Measurements from ENCODE around the gene POU2F2.

Gene POU2F2

GRCh38 chr19:42081584-42082203 is 50.6 kb downstream of the POU2F2 start:
- no peak for DNase-seq (ENCODE audit: low read depth in 2 of 3, low spot score in 1 of 3)

GRCh38 chr19:42080764-42081375 is 51.4 kb downstream of the POU2F2 start:
- no peak for DNase-seq (ENCODE audit: low read depth in 2 of 3, low spot score in 1 of 3)

GRCh38 chr19:42079886-42080763 is 52.1 kb downstream of the POU2F2 start:
- DNase-seq (ENCODE audit: low read depth in 2 of 3, low spot score in 1 of 3), result no peak

GRCh38 chr19:42079276-42079669 is 53.0 kb downstream of the POU2F2 start:
- no peak for DNase-seq (ENCODE audit: low read depth in 2 of 3, low spot score in 1 of 3)

GRCh38 chr19:42078538-42079275 is 53.5 kb downstream of the POU2F2 start:
- DNase-seq (ENCODE audit: low read depth in 2 of 3, low spot score in 1 of 3), result no peak

- no peak for DNase-seq (ENCODE audit: low read depth in 2 of 3, low spot score in 1 of 3)
Observed at GRCh38 chr19:42078058-42078457, 54.2 kb downstream of the POU2F2 start.

GRCh38 chr19:42076380-42076944 is 55.8 kb downstream of the POU2F2 start:
- peak; percentile 5 to 23 (median 15) for DNase-seq (ENCODE audit: low read depth in 2 of 3, low spot score in 1 of 3)

GRCh38 chr19:42075616-42076379 is 56.4 kb downstream of the POU2F2 start, which contains the start of gene ZNF574:
ZNF574 (plus strand) TSS chr19:42076166; CDS start chr19:42078607, 2,441 bp downstream.
- DNase-seq (ENCODE audit: low read depth in 2 of 3, low spot score in 1 of 3), result peak; percentile 95 to 97 (median 97)

- DNase-seq (ENCODE audit: low read depth in 2 of 3, low spot score in 1 of 3), result no peak
Observed at GRCh38 chr19:42075364-42075615, 57.0 kb downstream of the POU2F2 start.

GRCh38 chr19:42074513-42075363 is 57.5 kb downstream of the POU2F2 start:
- DNase-seq (ENCODE audit: low read depth in 2 of 3, low spot score in 1 of 3), result peak in 1 of 3 donors; percentile 13

GRCh38 chr19:42071247-42071646 is 61.0 kb downstream of the POU2F2 start:
- no peak for DNase-seq (ENCODE audit: low read depth in 2 of 3, low spot score in 1 of 3)

- DNase-seq (ENCODE audit: low read depth in 2 of 3, low spot score in 1 of 3), result no peak
Observed at GRCh38 chr19:42069619-42070351, 62.5 kb downstream of the POU2F2 start, which contains the start of gene GRIK5. GRIK5 (minus strand) TSS chr19:42070206; CDS start chr19:42065770, 4,436 bp downstream.

GRCh38 chr19:42068756-42069571 is 63.3 kb downstream of the POU2F2 start:
- DNase-seq (ENCODE audit: low read depth in 2 of 3, low spot score in 1 of 3), result no peak

GRCh38 chr19:42068361-42068755 is 63.9 kb downstream of the POU2F2 start:
- no peak for DNase-seq (ENCODE audit: low read depth in 2 of 3, low spot score in 1 of 3)

GRCh38 chr19:42067315-42067888 is 64.8 kb downstream of the POU2F2 start:
- no peak for DNase-seq (ENCODE audit: low read depth in 2 of 3, low spot score in 1 of 3)

- no peak for DNase-seq (ENCODE audit: low read depth in 2 of 3, low spot score in 1 of 3)
Observed at GRCh38 chr19:42066075-42066754, 66.0 kb downstream of the POU2F2 start.

- no peak for DNase-seq (ENCODE audit: low read depth in 2 of 3, low spot score in 1 of 3)
Observed at GRCh38 chr19:42065511-42065910, 66.7 kb downstream of the POU2F2 start.
